Prostate gland (tissue), 2 donors: Measurements from ENCODE around the gene OR5K2. TPM values are rescaled to one million over a fixed set of nuclear protein-coding genes. Genes with fewer than 3 reads are reported as not detected.

Experiments
- DNase-seq: peaks from one replicate; pipeline ENCODE4 v3.0.0-alpha.2; 2019; ENCODE audit warnings: low spot score
- H3K27ac ChIP-seq, 2 donors: fragments of 200-600 bp; sonication (generic); 2 replicates each; pipeline ENCODE4 v1.5.1; 2017 to 2019
- H3K27me3 ChIP-seq: fragments of 200-600 bp; sonication (generic); replicated peaks from 2 replicates; pipeline ENCODE4 v1.5.1; 2019; ENCODE audit not compliant: insufficient read depth
- H3K36me3 ChIP-seq, 2 donors: fragments of 200-600 bp; sonication (generic); 1 replicate in 1 of 2; 2 replicates in 1 of 2; pipeline versions ENCODE4 v1.5.1 to v1.8.1; 2017 to 2019
- H3K4me1 ChIP-seq: fragments of 200-600 bp; sonication (generic); replicated peaks from 2 replicates; pipeline ENCODE4 v1.5.1; 2019
- H3K4me3 ChIP-seq, 2 donors: fragments of 200-600 bp; sonication (generic); 2 replicates each; pipeline ENCODE4 v1.5.1; 2017 to 2019
- H3K9me3 ChIP-seq: fragments of 200-600 bp; sonication (generic); 2 replicates; pipeline ENCODE4 v1.5.1; 2017
- POLR2A ChIP-seq: fragments of 450-650 bp; IDR thresholded peaks from one replicate; pipeline ENCODE4 v1.6.1; 2016; ENCODE audit warnings: antibody characterized with exemption, mild to moderate bottlenecking
- POLR2AphosphoS5 ChIP-seq: sonication (generic); formaldehyde crosslinking; IDR thresholded peaks from one replicate; pipeline ENCODE4 v1.6.1; 2017; ENCODE audit warnings: antibody characterized with exemption
- WGBS: methylation state at CpG from one replicate; pipeline ENCODE4 v1.1.5; 2018; 5-methylcytosine and 5-hydroxymethylcytosine counted together
- intact Hi-C: fragments of 100-400 bp; cut with DNase I; formaldehyde crosslinking; loops from one replicate; pipeline ENCODE4 v1.14.2; 2022
- total RNA-seq, 2 donors: library from RNA; depleted of rRNA; stranded (reverse); fragments of >200 nt; gene quantifications; one replicate each; pipeline ENCODE4 v1.1.0, GENCODE V29; 2016
- TF ChIP-seq, protein P1 (sequence below), 4 experiments: fragments of 200-600 bp in 2 of 4; fragments of 450-650 bp in 2 of 4; sonication (generic) in 2 of 4; IDR thresholded peaks; 1 replicate in 3 of 4; 2 replicates in 1 of 4; pipeline ENCODE4 v1.5.1; 2016 to 2019; ENCODE audit warnings: antibody characterized with exemption in 4 of 4, mild to moderate bottlenecking in 2 of 4, moderate library complexity in 2 of 4

Gene OR5K2
- total RNA-seq, 2 donors from 2014 or later: not detected

DNA sequence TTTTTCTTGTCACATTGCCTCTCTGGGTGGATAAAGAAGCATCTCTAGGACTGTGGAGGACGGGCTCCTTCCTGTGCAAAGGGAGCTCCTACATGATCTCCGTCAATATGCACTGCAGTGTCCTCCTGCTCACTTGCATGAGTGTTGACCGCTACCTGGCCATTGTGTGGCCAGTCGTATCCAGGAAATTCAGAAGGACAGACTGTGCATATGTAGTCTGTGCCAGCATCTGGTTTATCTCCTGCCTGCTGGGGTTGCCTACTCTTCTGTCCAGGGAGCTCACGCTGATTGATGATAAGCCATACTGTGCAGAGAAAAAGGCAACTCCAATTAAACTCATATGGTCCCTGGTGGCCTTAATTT lies 34.8 kb downstream of the OR5K2 start:
- H3K27me3 ChIP-seq: no peaks in the 10 kb centered on the region
- intact Hi-C loops: no loop called here
- DNase-seq: no peak
- H3K4me1 ChIP-seq: no peaks in the 10 kb centered on the region
- H3K36me3 ChIP-seq: no peaks in the 10 kb centered on the region
- 91% methylated on average over 5 of the region's 5 CpGs for WGBS
- no peak overlapping the region for H3K4me3 ChIP-seq
- TF ChIP-seq POLR2AphosphoS5: no peak
- TF ChIP-seq, protein P1, sequence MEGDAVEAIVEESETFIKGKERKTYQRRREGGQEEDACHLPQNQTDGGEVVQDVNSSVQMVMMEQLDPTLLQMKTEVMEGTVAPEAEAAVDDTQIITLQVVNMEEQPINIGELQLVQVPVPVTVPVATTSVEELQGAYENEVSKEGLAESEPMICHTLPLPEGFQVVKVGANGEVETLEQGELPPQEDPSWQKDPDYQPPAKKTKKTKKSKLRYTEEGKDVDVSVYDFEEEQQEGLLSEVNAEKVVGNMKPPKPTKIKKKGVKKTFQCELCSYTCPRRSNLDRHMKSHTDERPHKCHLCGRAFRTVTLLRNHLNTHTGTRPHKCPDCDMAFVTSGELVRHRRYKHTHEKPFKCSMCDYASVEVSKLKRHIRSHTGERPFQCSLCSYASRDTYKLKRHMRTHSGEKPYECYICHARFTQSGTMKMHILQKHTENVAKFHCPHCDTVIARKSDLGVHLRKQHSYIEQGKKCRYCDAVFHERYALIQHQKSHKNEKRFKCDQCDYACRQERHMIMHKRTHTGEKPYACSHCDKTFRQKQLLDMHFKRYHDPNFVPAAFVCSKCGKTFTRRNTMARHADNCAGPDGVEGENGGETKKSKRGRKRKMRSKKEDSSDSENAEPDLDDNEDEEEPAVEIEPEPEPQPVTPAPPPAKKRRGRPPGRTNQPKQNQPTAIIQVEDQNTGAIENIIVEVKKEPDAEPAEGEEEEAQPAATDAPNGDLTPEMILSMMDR (IDR thresholded peaks at IDR 0.05): no peak
- H3K9me3 ChIP-seq: no peaks in the 10 kb centered on the region
- no peak overlapping the region for H3K27ac ChIP-seq

DNA sequence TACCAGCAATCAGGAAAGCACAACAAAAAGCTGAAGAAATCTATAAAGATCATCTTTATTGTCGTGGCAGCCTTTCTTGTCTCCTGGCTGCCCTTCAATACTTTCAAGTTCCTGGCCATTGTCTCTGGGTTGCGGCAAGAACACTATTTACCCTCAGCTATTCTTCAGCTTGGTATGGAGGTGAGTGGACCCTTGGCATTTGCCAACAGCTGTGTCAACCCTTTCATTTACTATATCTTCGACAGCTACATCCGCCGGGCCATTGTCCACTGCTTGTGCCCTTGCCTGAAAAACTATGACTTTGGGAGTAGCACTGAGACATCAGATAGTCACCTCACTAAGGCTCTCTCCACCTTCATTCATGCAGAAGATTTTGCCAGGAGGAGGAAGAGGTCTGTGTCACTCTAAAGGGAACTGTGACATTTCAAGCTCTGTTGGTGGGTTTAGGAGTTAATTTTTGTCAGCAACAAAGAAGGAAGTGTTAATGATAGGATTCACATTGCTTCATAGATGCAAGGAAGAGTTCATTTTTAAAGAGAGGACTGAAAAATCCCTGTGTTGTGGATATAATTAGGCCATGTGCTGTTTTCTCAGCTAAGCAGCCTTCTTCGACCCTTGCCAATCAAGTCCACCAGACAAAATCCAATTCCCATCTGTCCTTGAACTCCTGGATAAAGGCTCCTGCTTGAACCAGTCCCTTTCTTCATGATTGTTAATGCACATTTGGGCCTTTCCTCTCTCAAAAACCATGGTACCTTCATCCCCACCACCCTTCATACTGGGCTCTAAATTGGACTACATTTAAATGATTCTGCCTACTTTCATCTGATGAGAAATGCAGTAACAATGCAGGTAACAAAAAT lies 35.5 kb downstream of the OR5K2 start:
- 70% methylated on average over 6 of the region's 6 CpGs for WGBS
- intact Hi-C loops: no loop called here

GRCh38 chr3:98534168-98534567 lies 36.7 kb downstream of the OR5K2 start:
- no peak overlapping the region for H3K27ac ChIP-seq
- no peak for DNase-seq
- no peaks in the 10 kb centered on the region for H3K27me3 ChIP-seq
- H3K4me3 ChIP-seq: no peak overlapping the region
- intact Hi-C loops: no loop called here
- 92% methylated on average over 2 of the region's 2 CpGs for WGBS
- TF ChIP-seq, protein P1 (IDR thresholded peaks at IDR 0.05): no peak
- TF ChIP-seq POLR2AphosphoS5 (no peak), POLR2A (no peak)
- no peaks in the 10 kb centered on the region for H3K36me3 ChIP-seq
- H3K4me1 ChIP-seq: no peaks in the 10 kb centered on the region
- no peaks in the 10 kb centered on the region for H3K9me3 ChIP-seq

More for the DNA sequence above, 35.5 kb downstream of the OR5K2 start:
- DNase-seq: no peak
- Histone ChIP-seq H3K4me1 (no peaks in the 10 kb centered on the region), H3K9me3 (no peaks in the 10 kb centered on the region), H3K4me3 (no peak overlapping the region), H3K36me3 (no peaks in the 10 kb centered on the region), H3K27me3 (no peaks in the 10 kb centered on the region), H3K27ac (no peak overlapping the region)
- TF ChIP-seq, protein P1 (IDR thresholded peaks at IDR 0.05): no peak
- no peak for TF ChIP-seq POLR2AphosphoS5
- TF ChIP-seq POLR2A: no peak

GRCh38 chr3:98534734-98535133 lies 37.3 kb downstream of the OR5K2 start:
- no peak for TF ChIP-seq POLR2AphosphoS5
- TF ChIP-seq, protein P1 (IDR thresholded peaks at IDR 0.05): no peak
- TF ChIP-seq POLR2A: no peak
- no peaks in the 10 kb centered on the region for H3K36me3 ChIP-seq
- no peak overlapping the region for H3K4me3 ChIP-seq
- DNase-seq: no peak
- intact Hi-C loops: no loop called here
- WGBS: 91% methylated on average over 1 of the region's 1 CpG
- no peaks in the 10 kb centered on the region for H3K4me1 ChIP-seq
- H3K27me3 ChIP-seq: no peaks in the 10 kb centered on the region
- no peak overlapping the region for H3K27ac ChIP-seq
- no peaks in the 10 kb centered on the region for H3K9me3 ChIP-seq

GRCh38 chr3:98536456-98537017 lies 39.1 kb downstream of the OR5K2 start:
- Histone ChIP-seq H3K4me1 (no peaks in the 10 kb centered on the region), H3K27me3 (no peaks in the 10 kb centered on the region), H3K27ac (no peak overlapping the region), H3K36me3 (no peaks in the 10 kb centered on the region), H3K9me3 (no peaks in the 10 kb centered on the region), H3K4me3 (no peak overlapping the region)
- DNase-seq: no peak
- TF ChIP-seq POLR2A (no peak), POLR2AphosphoS5 (no peak)
- TF ChIP-seq, protein P1 (IDR thresholded peaks at IDR 0.05): no peak
- WGBS: 75% methylated on average over 6 of the region's 6 CpGs
- intact Hi-C loops: no loop called here
